GM18909 (cell line): Measurements from ENCODE around the gene C11orf21.

ENCODE experiments used
- ATAC-seq: cut with Tn5 transposase; IDR thresholded peaks from one replicate; pipeline ENCODE4 v1.9.1; 2021; ENCODE audit warnings: mild to moderate bottlenecking; ENCODE audit not compliant: unreplicated experiment, poor library complexity

Gene C11orf21

DNA sequence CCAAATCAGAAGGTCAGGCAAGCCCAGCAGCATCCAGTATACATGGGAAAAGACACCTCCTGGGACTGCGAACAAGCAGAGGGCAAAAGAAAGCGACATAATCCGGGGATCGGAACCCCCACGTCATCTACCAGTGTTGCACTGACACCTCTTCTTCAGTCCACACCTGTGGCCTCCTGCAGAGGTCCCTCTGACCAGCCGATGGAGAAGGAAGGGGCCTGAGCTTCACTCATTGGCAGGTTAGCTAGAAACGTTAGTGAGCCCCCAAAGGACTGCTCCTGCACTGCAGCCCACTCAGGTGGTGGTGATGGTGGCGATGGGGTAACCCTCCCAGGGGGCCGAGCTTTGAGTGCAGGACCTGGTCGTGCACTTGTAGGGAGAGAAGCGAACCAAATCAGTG lies 53.5 kb downstream of the C11orf21 start:
- ATAC-seq: no peak

GRCh38 chr11:2247496-2247895 lies 54.2 kb downstream of the C11orf21 start:
- no peak for ATAC-seq
